ENCODE measurements around the gene FBXW10.
"Not testable (repeated sequence)": the region's sequence is repeated elsewhere in the genome, so short reads cannot be mapped to it uniquely, and the experiment has no call there.

Gene FBXW10

GRCh38 chr17:18753829-18754409 lies 10.1 kb downstream of the FBXW10 start:
- not testable (repeated sequence) for H3K27me3 ChIP-seq (replicated peaks; ENCODE audit: control insufficient read depth, insufficient read depth, low read length, poor library complexity, severe bottlenecking); DNase-seq

GRCh38 chr17:18755969-18756368 lies 12.1 kb downstream of the FBXW10 start:
- H3K36me3 ChIP-seq (ENCODE audit: control insufficient read depth, insufficient read depth, low read length); H3K9me3 ChIP-seq (ENCODE audit: control insufficient read depth, low read length); DNase-seq; H3K4me3 ChIP-seq (ENCODE audit: insufficient read depth, low read depth, low read length, poor library complexity, severe bottlenecking); H3K4me1 ChIP-seq (ENCODE audit: control insufficient read depth, insufficient read depth, low read length, poor library complexity, severe bottlenecking); H3K27ac ChIP-seq (ENCODE audit: insufficient read depth, low read length, poor library complexity, severe bottlenecking); H3K27me3 ChIP-seq (replicated peaks; ENCODE audit: control insufficient read depth, insufficient read depth, low read length, poor library complexity, severe bottlenecking): not testable (repeated sequence)

More at GRCh38 chr17:18753829-18754409, 10.1 kb downstream of the FBXW10 start:
- not testable (repeated sequence) for H3K9me3 ChIP-seq (ENCODE audit: control insufficient read depth, low read length); H3K4me3 ChIP-seq (ENCODE audit: insufficient read depth, low read depth, low read length, poor library complexity, severe bottlenecking); H3K36me3 ChIP-seq (ENCODE audit: control insufficient read depth, insufficient read depth, low read length); H3K27ac ChIP-seq (ENCODE audit: insufficient read depth, low read length, poor library complexity, severe bottlenecking); H3K4me1 ChIP-seq (ENCODE audit: control insufficient read depth, insufficient read depth, low read length, poor library complexity, severe bottlenecking)

GRCh38 chr17:18757368-18758044 lies 13.7 kb downstream of the FBXW10 start:
- not testable (repeated sequence) for H3K27me3 ChIP-seq (replicated peaks; ENCODE audit: control insufficient read depth, insufficient read depth, low read length, poor library complexity, severe bottlenecking); H3K9me3 ChIP-seq (ENCODE audit: control insufficient read depth, low read length); H3K4me3 ChIP-seq (ENCODE audit: insufficient read depth, low read depth, low read length, poor library complexity, severe bottlenecking); H3K4me1 ChIP-seq (ENCODE audit: control insufficient read depth, insufficient read depth, low read length, poor library complexity, severe bottlenecking); H3K36me3 ChIP-seq (ENCODE audit: control insufficient read depth, insufficient read depth, low read length); H3K27ac ChIP-seq (ENCODE audit: insufficient read depth, low read length, poor library complexity, severe bottlenecking); DNase-seq

DNA sequence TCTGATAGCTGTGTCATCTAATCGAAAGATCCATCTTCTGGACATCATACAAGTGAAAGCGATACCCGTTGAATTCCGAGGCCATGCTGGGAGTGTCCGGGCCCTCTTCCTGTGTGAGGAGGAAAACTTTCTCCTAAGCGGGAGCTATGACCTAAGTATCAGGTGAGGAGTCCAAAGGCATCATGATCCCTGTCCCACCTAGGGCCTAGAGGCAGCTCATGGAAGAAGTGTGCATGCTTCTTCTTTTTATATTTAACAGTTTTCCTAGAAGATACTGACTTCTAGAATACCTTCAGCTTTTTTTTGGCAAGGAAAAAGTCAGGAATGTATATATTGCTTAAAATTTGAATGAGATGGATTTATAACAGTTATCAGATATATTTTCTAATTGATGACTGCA lies 14.5 kb downstream of the FBXW10 start:
- not testable (repeated sequence) for DNase-seq; H3K27ac ChIP-seq (ENCODE audit: insufficient read depth, low read length, poor library complexity, severe bottlenecking); H3K36me3 ChIP-seq (ENCODE audit: control insufficient read depth, insufficient read depth, low read length); H3K4me1 ChIP-seq (ENCODE audit: control insufficient read depth, insufficient read depth, low read length, poor library complexity, severe bottlenecking); H3K27me3 ChIP-seq (replicated peaks; ENCODE audit: control insufficient read depth, insufficient read depth, low read length, poor library complexity, severe bottlenecking); H3K9me3 ChIP-seq (ENCODE audit: control insufficient read depth, low read length); H3K4me3 ChIP-seq (ENCODE audit: insufficient read depth, low read depth, low read length, poor library complexity, severe bottlenecking)

DNA sequence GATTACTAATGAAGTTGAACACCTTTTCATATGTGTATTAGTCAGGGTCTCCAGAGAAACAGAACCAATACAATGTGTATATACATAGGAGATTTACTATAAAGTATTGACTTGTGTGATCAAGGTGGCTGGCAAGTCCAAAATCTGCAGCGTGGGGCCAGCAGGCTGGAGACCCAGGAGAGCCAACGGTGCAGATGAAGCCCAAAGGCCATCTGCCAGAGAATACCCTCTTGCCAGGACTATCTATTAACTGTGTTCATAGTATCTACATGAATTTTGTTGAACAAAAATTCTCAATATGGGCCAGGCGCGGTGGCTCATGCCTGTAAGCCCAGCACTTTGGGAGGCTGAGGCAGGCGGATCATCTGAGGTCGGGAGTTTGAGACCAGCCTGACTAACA lies 16.4 kb downstream of the FBXW10 start:
- not testable (repeated sequence) for H3K4me3 ChIP-seq (ENCODE audit: insufficient read depth, low read depth, low read length, poor library complexity, severe bottlenecking); H3K9me3 ChIP-seq (ENCODE audit: control insufficient read depth, low read length); DNase-seq; H3K27ac ChIP-seq (ENCODE audit: insufficient read depth, low read length, poor library complexity, severe bottlenecking); H3K4me1 ChIP-seq (ENCODE audit: control insufficient read depth, insufficient read depth, low read length, poor library complexity, severe bottlenecking); H3K36me3 ChIP-seq (ENCODE audit: control insufficient read depth, insufficient read depth, low read length); H3K27me3 ChIP-seq (replicated peaks; ENCODE audit: control insufficient read depth, insufficient read depth, low read length, poor library complexity, severe bottlenecking)

DNA sequence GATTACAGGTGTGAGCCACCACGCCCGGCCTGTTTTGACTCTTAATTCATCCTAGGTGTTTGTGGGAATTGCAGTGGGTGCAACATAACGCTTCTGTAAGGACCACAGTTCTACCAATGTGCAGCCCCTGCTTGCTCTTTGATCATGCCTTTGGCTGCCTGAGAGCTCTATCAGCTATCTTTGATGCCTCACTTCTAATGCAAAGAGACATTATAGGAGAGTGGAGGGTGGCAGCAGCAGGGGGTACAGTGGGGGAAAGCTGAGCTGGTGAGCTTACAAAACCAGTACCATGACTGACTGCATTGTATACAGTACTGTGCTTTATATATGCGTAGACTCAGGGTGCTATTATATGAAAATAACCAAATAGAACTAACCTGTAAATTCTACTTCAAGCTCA lies 26.7 kb downstream of the FBXW10 start:
- DNase-seq; H3K9me3 ChIP-seq (ENCODE audit: control insufficient read depth, low read length); H3K36me3 ChIP-seq (ENCODE audit: control insufficient read depth, insufficient read depth, low read length); H3K27me3 ChIP-seq (replicated peaks; ENCODE audit: control insufficient read depth, insufficient read depth, low read length, poor library complexity, severe bottlenecking); H3K27ac ChIP-seq (ENCODE audit: insufficient read depth, low read length, poor library complexity, severe bottlenecking); H3K4me1 ChIP-seq (ENCODE audit: control insufficient read depth, insufficient read depth, low read length, poor library complexity, severe bottlenecking); H3K4me3 ChIP-seq (ENCODE audit: insufficient read depth, low read depth, low read length, poor library complexity, severe bottlenecking): not testable (repeated sequence)

DNA sequence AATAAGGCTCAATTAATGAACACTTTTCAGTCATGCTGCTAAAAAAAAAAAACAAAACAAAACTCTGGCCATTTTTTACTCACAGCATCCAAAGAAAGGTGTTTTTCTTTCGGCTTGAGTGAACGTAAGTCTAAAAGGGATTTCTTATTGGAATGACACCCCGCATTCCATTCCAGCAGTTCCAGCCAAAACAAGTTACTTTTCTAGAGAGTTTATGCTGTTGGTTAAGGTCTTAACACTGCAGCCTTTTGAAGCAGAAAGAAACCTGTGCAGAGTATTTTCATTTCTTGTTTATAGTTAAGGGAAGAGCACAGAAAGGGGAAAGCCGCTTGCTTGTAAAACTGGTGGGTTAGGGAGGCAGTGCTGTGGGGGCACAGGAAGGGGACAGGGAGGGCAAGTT lies 27.2 kb downstream of the FBXW10 start:
- DNase-seq = not testable (repeated sequence)

DNA sequence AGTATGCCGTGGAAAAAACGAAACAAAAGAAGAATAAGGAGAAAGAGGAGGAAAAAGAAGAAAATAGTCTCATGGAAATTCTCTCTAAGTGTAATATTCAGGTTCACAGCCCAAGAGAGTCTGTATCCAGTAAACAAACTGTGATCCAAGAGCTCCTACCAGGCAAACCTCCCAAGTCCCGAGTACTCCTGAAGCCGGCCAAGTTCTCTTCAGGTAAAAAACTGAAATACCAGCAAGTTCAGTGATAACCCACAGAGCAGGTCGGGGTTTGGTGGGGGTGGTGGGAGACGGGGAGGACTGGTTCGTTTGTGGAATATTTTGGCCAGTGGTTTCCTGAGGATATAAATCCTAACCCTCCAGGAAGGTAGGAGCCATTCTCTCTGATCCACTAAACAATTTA lies 28.6 kb downstream of the FBXW10 start:
- DNase-seq = no peak
- Histone ChIP-seq H3K27me3 (replicated peaks; ENCODE audit: control insufficient read depth, insufficient read depth, low read length, poor library complexity, severe bottlenecking) (no peaks in the 10 kb centered on the region), H3K9me3 (ENCODE audit: control insufficient read depth, low read length) (no peaks in the 10 kb centered on the region)

More for the DNA sequence above, 27.2 kb downstream of the FBXW10 start:
- H3K27ac ChIP-seq (ENCODE audit: insufficient read depth, low read length, poor library complexity, severe bottlenecking); H3K4me1 ChIP-seq (ENCODE audit: control insufficient read depth, insufficient read depth, low read length, poor library complexity, severe bottlenecking); H3K4me3 ChIP-seq (ENCODE audit: insufficient read depth, low read depth, low read length, poor library complexity, severe bottlenecking); H3K27me3 ChIP-seq (replicated peaks; ENCODE audit: control insufficient read depth, insufficient read depth, low read length, poor library complexity, severe bottlenecking); H3K36me3 ChIP-seq (ENCODE audit: control insufficient read depth, insufficient read depth, low read length); H3K9me3 ChIP-seq (ENCODE audit: control insufficient read depth, low read length): not testable (repeated sequence)

GRCh38 chr17:18780991-18781718 lies 37.3 kb downstream of the FBXW10 start, which contains the start of gene TVP23B:
Gene TVP23B (plus strand): TSS chr17:18781183. CDS start chr17:18781294, 111 bp downstream.
- not testable (repeated sequence) for H3K9me3 ChIP-seq (ENCODE audit: control insufficient read depth, low read length); H3K4me1 ChIP-seq (ENCODE audit: control insufficient read depth, insufficient read depth, low read length, poor library complexity, severe bottlenecking); H3K27me3 ChIP-seq (replicated peaks; ENCODE audit: control insufficient read depth, insufficient read depth, low read length, poor library complexity, severe bottlenecking); H3K36me3 ChIP-seq (ENCODE audit: control insufficient read depth, insufficient read depth, low read length)
- H3K4me3 ChIP-seq (ENCODE audit: insufficient read depth, low read depth, low read length, poor library complexity, severe bottlenecking) = peak within 1 kb of the TSS; percentile 47
- peak within 1 kb of the TSS; percentile 74 for H3K27ac ChIP-seq (ENCODE audit: insufficient read depth, low read length, poor library complexity, severe bottlenecking)
- DNase-seq = peak; percentile 86 to 93 (median 92)

More for the DNA sequence above, 28.6 kb downstream of the FBXW10 start:
- no peaks in the 10 kb centered on the region for H3K4me1 ChIP-seq (ENCODE audit: control insufficient read depth, insufficient read depth, low read length, poor library complexity, severe bottlenecking)
- no peaks in the 10 kb centered on the region for H3K36me3 ChIP-seq (ENCODE audit: control insufficient read depth, insufficient read depth, low read length)
- no peak overlapping the region for H3K4me3 ChIP-seq (ENCODE audit: insufficient read depth, low read depth, low read length, poor library complexity, severe bottlenecking)
- no peak overlapping the region for H3K27ac ChIP-seq (ENCODE audit: insufficient read depth, low read length, poor library complexity, severe bottlenecking)

DNA sequence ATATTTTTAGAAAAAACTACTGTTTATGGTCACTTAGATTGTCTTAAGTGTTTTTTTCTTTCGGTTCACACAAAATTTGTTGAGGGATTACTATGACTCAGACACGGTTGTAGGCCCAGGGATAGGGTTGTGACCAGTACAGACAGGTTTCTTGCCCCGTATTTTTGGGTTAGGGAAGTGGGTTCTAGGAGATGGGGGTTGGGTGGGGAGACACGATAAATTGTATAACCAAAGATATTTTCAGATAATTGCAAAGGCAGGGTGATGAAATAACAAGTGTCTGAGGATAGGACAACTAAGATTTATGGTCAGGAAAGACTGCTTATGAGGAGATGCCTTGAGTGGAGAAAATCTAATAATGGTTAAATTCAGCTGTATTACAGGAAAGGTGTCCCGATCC lies 38.0 kb downstream of the FBXW10 start:
- H3K27ac ChIP-seq (ENCODE audit: insufficient read depth, low read length, poor library complexity, severe bottlenecking) = peak overlapping the region; percentile 74
- not testable (repeated sequence) for H3K4me1 ChIP-seq (ENCODE audit: control insufficient read depth, insufficient read depth, low read length, poor library complexity, severe bottlenecking); DNase-seq; H3K36me3 ChIP-seq (ENCODE audit: control insufficient read depth, insufficient read depth, low read length); H3K9me3 ChIP-seq (ENCODE audit: control insufficient read depth, low read length); H3K27me3 ChIP-seq (replicated peaks; ENCODE audit: control insufficient read depth, insufficient read depth, low read length, poor library complexity, severe bottlenecking); H3K4me3 ChIP-seq (ENCODE audit: insufficient read depth, low read depth, low read length, poor library complexity, severe bottlenecking)

Data from effector memory CD4-positive, alpha-beta T cell (primary cell).